A204.1 (cell line): ENCODE measurements around the gene MYRIP.

ENCODE experiments used
- FAIRE-seq: peaks from 2 replicates; lab custom pipeline; 2012; peaks lifted over from hg19 to GRCh38; lab: Jason Lieb, UNC

Gene MYRIP

GRCh38 chr3:40086890-40087883, 277.8 kb downstream of the MYRIP start:
- no peak for FAIRE-seq

- FAIRE-seq: no peak
Measured at GRCh38 chr3:40088527-40089170, 279.2 kb downstream of the MYRIP start.

GRCh38 chr3:40096661-40097111, 287.3 kb downstream of the MYRIP start:
- no peak for FAIRE-seq

- no peak for FAIRE-seq
Measured at GRCh38 chr3:40097131-40098117, 288.0 kb downstream of the MYRIP start.

GRCh38 chr3:40098261-40098759, 288.9 kb downstream of the MYRIP start:
- FAIRE-seq: no peak

- no peak for FAIRE-seq
Measured at GRCh38 chr3:40099871-40100270, 290.5 kb downstream of the MYRIP start.

- no peak for FAIRE-seq
Measured at GRCh38 chr3:40102182-40102581, 292.8 kb downstream of the MYRIP start.

GRCh38 chr3:40103829-40104228, 294.4 kb downstream of the MYRIP start:
- FAIRE-seq: no peak

GRCh38 chr3:40104441-40104840, 295.0 kb downstream of the MYRIP start:
- FAIRE-seq: no peak

GRCh38 chr3:40108643-40109042, 299.2 kb downstream of the MYRIP start:
- no peak for FAIRE-seq

GRCh38 chr3:40109641-40110490, 300.5 kb downstream of the MYRIP start:
- no peak for FAIRE-seq

GRCh38 chr3:40116478-40117177, 307.2 kb downstream of the MYRIP start:
- no peak for FAIRE-seq

- no peak for FAIRE-seq
Measured at GRCh38 chr3:40118091-40118490, 308.7 kb downstream of the MYRIP start.

- no peak for FAIRE-seq
Measured at GRCh38 chr3:40120067-40120692, 310.8 kb downstream of the MYRIP start.

- FAIRE-seq: no peak
Measured at GRCh38 chr3:40120806-40121205, 311.4 kb downstream of the MYRIP start.

GRCh38 chr3:40124918-40125317, 315.5 kb downstream of the MYRIP start:
- FAIRE-seq: no peak

GRCh38 chr3:40128166-40128565, 318.8 kb downstream of the MYRIP start:
- no peak for FAIRE-seq

GRCh38 chr3:40129510-40129909, 320.1 kb downstream of the MYRIP start:
- no peak for FAIRE-seq

- no peak for FAIRE-seq
Measured at GRCh38 chr3:40129981-40130380, 320.6 kb downstream of the MYRIP start.

GRCh38 chr3:40130721-40131120, 321.3 kb downstream of the MYRIP start:
- FAIRE-seq: no peak
